GM18498 (cell line): Measurements from ENCODE around the gene CS.
A peak's percentile ranks its signal among the peaks of the same experiment; 100 is the strongest.
"Not testable (repeated sequence)": the region's sequence is repeated elsewhere in the genome, so short reads cannot be mapped to it uniquely, and the experiment has no call there.

Source experiments
- ATAC-seq: cut with Tn5 transposase; IDR thresholded peaks from one replicate; pipeline ENCODE4 v1.9.1; 2021; ENCODE audit warnings: mild to moderate bottlenecking, moderate library complexity; ENCODE audit not compliant: unreplicated experiment

The CS gene

DNA sequence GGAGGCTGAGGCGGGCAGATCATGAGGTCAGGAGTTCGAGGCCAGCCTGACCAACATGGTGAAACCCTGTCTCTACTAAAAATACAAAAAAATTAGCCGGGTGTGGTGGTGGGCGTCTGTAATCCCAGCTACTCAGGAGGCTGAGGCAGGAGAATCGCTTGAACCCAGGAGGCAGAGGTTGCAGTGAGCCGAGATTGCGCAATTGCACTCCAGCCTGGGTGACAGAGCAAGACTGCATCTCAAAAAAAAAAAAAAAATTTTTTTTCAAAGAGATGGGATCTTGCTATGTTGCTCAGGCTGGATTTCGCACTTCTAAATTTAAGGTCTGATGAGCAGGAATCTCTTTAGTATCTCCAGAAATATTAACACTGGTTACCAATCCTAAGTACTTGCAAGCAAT is 21.5 kb upstream of the CS start:
- ATAC-seq, result not testable (repeated sequence)

DNA sequence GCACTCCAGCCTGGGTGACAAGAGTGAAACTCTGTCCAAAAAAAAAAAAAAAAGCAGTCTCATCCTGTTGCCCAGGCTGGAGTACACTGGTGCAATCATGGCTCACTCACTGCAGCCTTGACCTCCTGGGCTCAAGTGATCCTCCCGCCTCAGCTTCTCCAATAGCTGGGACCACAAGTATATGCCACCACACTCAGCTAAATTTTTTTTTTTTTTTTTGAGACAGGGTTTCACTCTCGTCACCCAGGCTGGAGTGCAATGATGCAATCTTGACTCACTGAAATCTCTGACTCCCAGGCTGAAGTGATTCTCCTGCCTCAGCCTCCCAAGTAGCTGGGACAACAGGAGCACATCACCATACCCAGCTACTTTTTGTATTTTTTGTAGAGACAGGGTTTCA is 20.9 kb upstream of the CS start:
- ATAC-seq, result no peak

DNA sequence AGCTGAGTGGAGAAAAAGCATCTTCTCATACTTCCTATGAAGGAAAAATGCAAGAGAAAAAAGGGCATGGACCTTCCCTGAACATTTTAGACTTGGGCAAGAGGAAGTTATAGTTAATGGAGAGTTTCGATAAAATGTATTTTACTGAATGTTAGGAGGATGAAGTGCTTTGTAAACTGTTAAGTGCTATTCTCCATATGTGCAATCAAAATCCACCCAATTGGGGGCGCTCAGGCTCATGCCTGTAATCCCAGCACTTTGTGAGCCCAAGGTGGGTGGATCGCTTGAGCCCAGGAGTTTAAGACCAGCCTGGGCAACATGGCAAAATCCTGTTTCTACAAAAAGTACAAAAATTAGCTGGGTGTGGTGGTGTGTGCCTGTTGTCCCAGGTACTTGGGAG is 17.5 kb upstream of the CS start:
- no peak for ATAC-seq

DNA sequence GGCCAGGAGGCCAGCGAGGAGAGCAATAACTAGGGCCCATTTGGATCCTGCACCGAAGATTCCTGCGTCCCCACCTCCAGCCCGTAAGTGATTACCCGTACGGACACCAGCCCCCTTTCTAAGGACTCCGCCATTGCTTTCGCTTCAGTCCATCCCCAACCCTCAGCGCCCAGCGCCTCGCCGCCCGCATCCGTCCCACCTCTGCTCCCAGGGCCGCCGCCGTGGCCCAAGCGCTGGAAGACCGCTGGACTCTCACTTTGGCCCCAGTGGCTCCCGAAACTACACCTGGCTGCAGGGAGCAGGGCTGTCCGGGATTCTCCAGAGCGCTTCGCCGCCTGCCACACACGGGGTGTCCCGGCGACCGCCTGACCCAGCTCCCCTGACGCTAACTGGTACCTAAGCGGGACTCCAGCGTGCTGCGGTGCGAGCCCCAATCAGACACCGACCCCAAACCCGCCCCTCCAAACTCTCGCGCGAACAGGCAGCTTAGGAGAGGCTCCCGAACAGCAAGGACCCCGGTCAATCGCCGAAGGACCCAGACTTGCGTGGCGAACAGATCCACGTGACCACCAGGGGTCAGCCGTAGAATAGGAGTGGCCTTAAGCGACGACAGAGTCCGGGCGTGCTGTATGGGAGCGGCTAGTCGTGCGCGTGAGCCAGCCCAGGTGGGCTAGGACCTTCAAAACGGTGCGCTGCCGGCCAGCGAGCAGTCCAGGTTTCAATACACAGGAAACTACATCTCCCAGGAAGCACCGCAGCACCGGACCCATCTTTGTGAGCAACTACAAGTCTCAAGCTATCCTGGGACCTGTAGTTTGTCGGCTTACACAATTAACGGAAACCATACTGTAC is 15.7 kb upstream of the CS start, which contains the start of gene CNPY2:
TSS of gene CNPY2 (minus strand) at position 367 of the 852 bp plus-strand sequence. CDS start 771 bp downstream, outside the sequence.
- ATAC-seq, result peak; percentile 90

DNA sequence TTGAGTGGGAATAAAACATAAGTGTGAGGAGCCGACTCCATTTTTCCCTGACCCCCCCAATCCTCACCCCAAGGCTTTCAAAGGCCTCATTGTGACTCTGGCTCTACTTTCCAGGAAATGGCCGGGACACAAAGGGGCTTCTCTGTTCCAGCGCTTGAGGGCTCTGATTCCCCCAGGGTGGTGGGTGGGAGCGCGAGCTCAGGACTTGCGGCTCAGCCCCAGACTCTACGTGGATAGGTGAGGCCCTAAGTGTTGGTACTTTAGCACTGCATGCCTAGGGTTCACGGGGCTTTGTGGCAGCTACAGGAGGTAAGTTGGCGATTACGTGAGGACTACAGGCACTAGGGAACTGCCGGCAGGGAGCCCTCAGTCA is 15.1 kb upstream of the CS start:
- ATAC-seq, result no peak

DNA sequence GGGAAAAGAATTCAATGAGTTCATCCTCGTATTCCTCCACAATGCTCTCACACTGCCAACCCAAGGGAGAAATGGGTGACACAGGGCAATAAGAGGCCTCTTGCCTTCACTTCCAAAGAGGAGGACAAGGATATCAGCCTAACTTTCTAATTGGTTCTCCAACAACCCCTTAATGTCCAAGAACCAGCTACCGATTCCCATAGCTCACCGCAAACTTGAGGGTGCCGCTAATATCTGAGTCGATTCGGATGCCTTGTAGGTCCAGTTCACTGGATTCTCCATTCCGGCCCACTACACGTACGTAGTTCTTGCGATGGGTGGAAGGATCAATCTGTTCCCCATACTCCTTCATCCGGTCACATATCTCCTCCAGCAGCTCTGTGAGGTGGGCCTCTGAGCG is 10.9 kb upstream of the CS start:
- ATAC-seq, result no peak

DNA sequence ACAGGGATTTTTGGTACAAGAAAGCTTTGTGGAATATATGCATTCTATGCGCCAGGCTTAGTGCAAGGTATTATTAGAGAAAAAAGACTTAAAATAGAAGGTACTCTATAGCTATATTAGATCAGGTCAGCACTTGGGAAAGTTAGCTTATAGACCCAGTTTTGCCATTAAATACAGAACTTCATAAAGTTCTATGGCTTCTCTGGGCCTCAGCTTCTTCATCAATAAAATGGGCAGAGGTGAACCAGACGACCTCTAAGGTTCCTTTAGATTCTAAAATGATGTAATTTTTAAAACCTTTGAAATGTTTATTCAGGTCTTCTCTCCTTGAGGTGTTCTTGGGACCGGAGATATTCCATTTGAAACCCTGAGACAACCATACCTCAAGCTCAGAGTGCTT is 8.6 kb upstream of the CS start:
- ATAC-seq, result no peak

DNA sequence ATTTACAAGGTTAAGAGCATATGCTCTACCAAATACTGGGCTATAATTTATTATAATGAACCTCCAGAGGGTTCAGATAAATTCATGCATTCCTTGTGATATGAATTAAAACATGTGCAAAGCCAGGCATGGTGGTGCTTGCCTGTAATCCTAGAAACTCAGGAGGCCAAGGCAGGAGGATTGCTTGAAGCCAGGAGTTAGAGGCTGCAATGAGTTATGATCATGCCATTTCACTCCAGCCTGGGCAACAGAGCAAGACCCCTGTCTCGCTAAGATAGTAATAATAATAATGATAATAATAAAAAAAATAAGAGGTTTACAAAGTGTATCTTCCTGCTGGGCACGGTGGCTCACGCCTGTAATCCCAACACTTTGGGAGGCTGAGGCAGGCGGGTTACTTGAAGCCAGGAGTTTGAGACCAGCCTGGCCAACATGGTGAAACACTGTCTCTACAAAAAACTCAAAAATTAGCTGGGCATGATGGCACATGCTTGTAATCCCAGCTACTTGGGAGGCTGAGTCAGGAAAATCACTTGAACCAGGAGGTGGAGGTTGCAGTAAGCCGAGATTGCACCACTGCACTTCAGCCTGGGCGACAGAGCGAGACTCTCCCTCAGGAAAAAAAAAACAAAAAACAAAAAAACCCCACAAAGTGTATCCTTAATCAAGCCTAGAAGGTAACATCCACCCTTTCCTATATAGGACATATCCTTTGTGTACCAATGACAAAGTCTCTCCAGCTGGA is 7.3 kb upstream of the CS start:
- no peak for ATAC-seq

DNA sequence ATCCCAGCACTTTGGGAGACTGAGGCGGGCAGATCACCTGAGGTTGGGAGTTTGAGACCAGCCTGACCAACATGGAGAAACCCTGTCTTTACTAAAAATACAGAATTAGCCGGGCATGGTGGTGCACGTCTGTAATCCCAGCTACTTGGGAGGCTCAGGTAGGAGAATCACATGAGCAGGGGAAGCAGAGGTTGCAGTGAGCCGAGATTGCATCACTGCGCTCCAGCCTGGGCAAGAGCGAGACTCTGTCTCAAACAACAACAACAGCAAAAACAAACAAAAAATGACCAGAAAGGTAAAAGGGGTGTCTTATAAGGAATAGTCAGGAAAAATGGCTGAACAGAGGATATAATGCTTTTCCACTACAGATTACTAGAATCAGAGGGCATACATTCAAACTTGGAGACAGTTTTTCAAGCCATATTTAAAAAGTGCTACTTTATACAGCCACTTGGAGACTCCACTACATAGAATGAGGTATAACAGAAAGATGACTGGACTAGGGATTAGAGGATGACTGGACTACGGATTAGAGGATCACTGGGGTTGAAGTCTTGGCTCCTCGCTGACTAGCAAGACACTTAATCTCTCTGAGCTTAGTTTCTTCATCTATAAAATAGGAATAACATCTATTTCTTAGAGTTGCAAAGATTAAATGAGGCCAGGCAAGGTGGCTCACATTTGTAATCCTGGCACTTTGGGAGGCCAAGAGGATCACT is 4.9 kb upstream of the CS start:
- ATAC-seq, result no peak

DNA sequence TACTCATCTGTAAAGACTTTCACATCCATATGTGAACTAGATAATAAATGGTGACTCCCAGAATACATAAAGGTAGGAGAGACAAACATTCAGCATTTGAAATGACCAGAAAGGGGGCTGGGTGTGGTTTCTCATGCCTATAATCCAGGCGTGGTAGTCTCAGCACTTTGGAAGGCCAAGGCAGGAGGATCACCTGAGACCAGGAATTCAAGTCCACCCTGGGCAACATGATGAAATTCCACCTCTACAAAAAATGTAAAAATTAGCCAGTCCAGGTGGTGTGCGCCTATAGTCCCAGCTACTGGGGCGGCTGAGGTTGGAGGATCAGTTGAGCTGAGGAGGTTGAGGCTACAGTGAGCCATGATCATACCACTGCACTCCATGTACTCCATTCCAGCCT is 4.1 kb upstream of the CS start:
- ATAC-seq, result no peak

DNA sequence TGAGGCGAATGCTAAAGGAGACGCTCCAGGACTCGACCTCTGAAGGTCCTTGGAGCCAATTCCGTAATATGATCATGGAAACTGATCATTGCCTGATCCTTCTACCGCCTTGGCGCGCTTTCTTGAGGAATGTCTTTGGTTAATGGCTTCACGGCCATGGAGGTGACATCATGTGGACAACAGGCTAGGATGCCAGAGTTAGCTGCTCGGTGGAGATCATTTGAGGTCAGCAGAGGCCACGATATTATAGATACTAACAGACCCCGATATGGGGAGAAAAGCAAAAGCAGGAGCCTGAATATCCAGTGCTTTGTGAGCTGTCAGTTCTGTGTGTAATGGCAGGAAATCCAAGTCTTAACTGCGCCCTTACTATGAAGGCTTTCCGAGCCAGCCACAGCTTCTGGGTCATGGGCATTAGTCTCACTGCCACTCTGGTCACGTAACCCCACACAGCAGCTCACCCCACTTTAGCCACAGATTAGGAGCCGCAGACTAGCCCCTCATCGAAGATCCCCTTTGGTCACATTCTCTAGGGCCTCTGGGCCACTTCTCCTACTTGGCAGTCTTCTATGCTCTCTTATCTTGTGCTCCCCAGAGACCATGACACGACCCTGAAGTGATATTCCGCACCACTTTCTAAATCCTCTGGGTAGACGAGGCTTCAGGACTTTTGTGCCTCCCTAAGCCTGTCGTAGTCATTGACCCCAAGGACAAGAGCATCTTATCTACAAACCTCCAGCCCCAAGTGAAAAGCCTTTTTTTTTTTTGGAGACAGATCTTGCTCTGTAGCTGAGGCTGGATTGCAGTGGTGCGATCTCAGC is 724 bp upstream of the CS start:
- ATAC-seq, result no peak

DNA sequence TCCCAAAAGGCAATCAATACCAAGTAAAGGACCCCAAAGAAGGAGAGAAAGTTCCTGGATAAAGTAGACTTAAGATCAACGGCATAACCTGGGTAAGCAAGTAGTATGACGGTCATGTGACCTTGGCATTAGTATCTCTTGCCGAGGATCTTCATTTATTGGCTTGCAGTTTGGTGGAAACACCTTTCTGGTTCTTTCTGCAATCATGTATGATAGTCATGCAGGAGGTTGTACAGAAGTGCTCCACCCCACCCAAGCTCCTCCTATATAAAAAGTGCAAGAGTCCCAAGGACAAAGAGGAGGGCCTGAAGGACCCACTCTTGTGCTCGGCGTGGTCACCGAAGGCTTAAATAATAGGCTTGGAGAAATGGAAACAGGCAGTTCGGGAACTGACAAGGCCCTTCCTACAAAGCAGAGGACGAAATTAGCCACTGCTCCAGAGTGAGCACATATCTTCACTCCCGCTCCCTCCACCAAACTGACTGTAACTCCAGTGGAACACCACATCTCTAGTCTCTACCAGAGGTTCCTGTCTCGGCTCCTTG is 750 bp downstream of the CS start:
- no peak for ATAC-seq

DNA sequence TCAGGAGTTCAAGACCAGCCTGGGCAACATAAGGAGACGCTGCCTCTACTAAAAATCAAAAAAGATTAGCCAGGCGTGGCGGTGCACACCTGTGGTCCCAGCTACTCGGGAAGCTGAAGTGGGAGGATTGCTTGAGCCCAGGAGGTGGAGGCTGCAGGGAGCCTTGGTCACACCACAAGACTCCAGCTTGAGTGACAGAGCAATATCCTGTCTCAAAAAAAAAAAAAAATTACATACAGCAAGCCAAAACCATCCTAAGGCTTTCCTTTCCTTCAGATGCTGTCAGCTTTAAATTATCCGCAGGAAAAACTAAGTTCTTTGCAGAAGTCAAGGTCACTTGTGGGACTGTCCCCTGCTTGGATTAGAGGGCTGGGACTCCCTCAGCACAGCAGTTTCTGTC is 1.3 kb downstream of the CS start:
- ATAC-seq, result no peak

DNA sequence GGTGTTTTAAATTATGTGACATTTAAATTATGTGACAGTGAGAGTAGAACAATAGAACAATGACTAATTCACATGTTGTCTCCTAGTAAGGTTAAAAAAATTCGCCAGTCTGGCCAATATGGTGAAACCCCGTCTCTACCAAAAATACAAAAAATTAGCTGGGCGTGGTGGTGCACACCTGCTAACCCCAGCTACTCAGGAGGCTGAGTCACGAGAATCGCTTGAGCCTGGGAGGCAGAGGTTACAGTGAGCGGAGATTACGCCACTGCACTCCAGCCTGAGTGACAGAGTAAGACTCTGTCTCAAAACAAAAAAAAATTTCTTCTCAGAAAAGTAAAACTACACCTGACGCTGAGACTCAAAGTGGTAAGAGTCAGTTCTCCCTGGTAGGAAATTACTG is 2.7 kb downstream of the CS start:
- no peak for ATAC-seq

DNA sequence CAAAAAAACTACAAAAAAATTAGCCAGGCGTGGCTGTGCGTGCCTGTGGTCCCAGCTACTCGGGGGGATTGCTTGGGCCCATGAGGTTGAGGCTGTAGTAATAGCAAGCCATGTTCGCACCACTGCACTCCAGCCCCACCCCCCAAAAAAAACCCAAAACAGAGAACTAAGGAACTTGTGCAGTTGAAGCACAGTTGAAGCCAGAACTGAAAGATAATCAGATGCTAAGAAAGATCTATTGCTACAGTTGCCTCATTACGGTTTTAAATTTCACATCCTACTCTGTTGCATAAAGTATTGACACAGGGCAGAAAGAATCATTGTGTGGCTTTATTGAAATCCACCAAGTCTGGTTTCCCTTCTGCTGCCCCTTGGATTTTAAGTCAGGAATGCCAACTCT is 3.8 kb downstream of the CS start:
- ATAC-seq, result no peak

DNA sequence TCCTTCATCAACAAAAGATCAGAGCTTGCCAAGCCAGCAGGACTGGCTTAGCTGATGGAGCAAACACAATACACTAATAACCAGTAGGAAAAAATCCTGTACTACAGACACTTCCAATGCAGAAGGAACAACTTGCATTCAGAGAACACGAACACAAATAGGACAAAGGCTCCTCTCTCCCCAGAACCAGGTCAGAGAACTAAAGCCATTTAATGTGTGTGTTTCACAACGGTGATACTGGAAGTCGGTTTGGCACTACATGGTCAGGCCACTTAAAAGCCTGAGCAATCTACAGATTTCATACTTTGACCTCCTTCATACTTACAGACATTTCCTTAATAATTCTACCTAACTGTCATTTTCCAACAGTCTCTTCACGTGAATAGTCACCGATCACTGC is 6.3 kb downstream of the CS start:
- ATAC-seq, result no peak

DNA sequence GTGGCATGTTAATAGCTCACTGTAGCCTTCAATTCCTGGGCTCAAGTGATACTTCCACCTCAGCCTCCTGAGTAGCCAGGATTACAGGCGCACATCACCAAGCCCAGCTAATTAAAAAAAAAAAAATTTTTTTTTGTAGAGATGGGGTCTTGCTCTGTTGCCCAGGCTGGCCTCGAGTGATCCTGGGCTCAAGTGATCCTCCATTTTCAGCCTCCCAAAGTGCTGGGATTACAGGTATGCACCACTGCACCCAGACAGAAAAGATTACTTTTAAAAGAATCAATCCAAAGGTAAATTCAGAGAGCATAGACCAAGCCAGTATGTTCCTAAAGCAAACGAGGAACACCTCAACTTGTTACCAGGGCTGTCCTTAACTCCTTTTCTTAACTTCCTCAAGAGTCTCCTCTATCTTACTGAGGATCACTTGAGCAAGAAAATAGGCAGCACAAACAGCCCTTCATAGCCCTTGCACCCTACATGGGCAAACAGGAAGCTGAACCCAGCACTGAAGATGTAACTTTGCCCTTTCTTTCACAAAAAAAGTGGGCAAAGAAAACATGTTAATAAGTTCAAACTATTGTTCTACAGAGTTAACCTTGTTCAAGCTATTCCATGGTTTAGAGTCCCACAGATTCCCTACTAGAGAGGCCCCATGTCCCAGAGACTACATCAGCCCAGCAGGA is 11.3 kb downstream of the CS start:
- no peak for ATAC-seq

DNA sequence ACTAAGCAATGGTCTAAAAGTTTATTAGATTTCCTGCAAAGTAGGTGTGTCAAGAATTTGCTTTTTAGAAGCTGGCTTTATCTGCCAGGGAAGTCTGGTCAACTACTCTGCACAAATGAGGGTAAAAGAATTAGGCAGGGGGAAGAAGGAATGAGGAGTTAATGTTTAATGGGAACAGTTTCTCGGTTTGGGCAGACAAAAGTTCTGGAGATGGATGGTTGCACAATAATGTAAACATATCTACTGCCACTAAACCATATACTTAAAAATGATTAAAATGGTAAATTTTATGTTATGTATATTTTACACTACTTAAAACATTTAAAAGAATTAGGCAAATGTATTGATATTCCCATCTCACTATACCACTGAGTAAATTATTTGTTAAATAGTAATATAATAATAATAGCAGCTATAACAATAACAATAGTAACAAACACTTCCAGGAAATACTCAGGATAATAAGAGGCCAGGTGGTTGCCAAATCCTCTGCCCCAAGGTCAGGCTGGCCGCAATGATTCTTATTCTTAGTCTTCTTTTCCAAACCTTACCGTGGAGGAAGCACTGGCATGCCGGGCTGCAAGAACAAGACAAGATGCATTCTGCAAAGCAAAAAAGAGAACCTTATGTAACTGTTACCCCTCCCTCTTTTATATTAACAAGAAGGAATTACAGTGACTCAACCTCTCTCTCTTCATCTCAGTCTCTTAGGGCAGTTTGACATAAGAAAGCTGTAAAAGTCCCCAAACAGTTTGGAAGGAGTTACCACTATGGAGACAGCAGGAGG is 13.9 kb downstream of the CS start:
- no peak for ATAC-seq

DNA sequence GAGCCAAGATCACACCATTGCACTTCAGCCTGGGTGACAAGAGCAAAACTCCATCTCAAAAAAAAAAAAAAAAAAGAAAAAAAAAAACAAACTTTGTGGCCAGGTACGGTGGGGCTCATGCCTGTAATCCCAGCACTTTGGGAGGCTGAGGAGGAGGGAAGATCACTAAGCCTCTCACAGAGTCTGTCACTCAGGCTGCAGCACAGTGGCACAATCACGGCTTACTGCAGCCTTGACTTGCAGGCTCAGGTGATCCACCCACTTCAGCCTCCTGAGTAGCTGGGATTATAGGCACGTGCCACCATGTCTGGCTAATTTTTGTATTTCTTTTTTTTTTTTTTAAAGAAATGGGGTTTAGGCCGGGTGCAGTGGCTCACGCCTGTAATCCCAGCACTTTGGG is 15.9 kb downstream of the CS start:
- ATAC-seq, result not testable (repeated sequence)
